ENCODE measurements around the gene CDK17.

DNA sequence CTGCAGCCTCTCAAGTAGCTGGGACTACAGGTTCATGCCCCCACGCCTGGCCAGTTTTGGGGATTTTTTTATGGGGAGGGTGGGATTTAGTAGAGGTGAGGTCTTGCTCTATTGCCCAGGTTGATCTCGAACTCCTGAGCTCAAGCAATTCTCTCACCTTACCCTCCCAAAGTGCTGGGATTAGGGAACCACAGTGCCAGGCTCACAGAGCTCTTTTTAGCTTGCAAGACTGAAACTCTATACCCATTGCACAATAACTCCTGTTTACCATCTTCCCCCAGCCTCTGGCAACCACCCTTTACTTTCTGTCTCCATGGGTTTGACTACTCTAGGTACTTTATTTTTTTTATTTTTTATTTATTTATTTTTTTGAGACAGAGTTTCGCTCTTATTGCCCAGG lies 25.7 kb upstream of the CDK17 start:
- no peak for TF ChIP-seq EZH2 (IDR thresholded peaks at IDR 0.05; ENCODE audit: insufficient read depth, poor library complexity, severe bottlenecking)
- TF ChIP-seq EZH2phosphoT487 (IDR thresholded peaks at IDR 0.05; ENCODE audit: insufficient read depth, low read depth): no peak
